GM12878 (cell line): ENCODE results near the gene UTP25. TPM values are rescaled to one million over a fixed set of nuclear protein-coding genes. Genes with fewer than 3 reads are reported as not detected.

Source experiments
- ATAC-seq: fragments of 200-7000 bp; cut with Tn5 transposase; 3 replicates; pipeline ENCODE4 v1.9.1; 2020; ENCODE audit warnings: mild to moderate bottlenecking, moderate library complexity
- BruUV-seq: library from RNA; stranded (reverse); fragments of 400-500 nt; replicated peaks from 2 replicates; lab custom pipeline; 2021; lab: Mats Ljungman, UMichigan
- CTCF ChIA-PET: fragments of 300-600 bp; sonication (Branson Sonifier 250); formaldehyde crosslinking; extraction: SDS; loops from one replicate; lab custom pipeline; 2021; ENCODE audit warnings: inconsistent platforms; lab: Yijun Ruan, JAX
- POLR2A ChIA-PET: fragments of 350-600 bp; formaldehyde crosslinking; extraction: SDS; loops from one replicate; lab custom pipeline; 2021; ENCODE audit warnings: inconsistent platforms; lab: Charles Lee
- RAD21 ChIA-PET: fragments of 300-600 bp; sonication (Branson Sonifier 250); formaldehyde crosslinking; loops from one replicate; lab custom pipeline; 2023; ENCODE audit warnings: antibody characterized with exemption; ENCODE audit not compliant: unreplicated experiment; lab: Charles Lee
- SMC1A ChIA-PET: fragments of 300-600 bp; sonication (Branson Sonifier 250); formaldehyde crosslinking; loops from one replicate; lab custom pipeline; 2023; ENCODE audit not compliant: unreplicated experiment, uncharacterized antibody; lab: Charles Lee
- DNase-seq: peaks from one replicate; pipeline ENCODE4 v3.0.0-alpha.2; 2011; ENCODE audit warnings: low read depth, low spot score
- FAIRE-seq: peaks from 3 replicates; lab custom pipeline; 2011; peaks lifted over from hg19 to GRCh38; lab: Jason Lieb, UNC
- H2AFZ ChIP-seq: 2 replicates; pipeline ENCODE4 v1.6.0; 2011; ENCODE audit warnings: low read depth, low read length, control low read depth; ENCODE audit not compliant: control insufficient read depth
- H3K27ac ChIP-seq: 2 replicates; pipeline ENCODE4 v1.5.1; 2011; ENCODE audit warnings: control low read depth; ENCODE audit not compliant: control insufficient read depth, insufficient read depth
- H3K27me3 ChIP-seq, 2 experiments: replicated peaks in 1 of 2; 2 replicates each; pipeline versions ENCODE4 v1.6.0 to v1.6.1; 2011; ENCODE audit warnings: low read length in 1 of 2; ENCODE audit not compliant: control insufficient read depth in 2 of 2, insufficient read depth in 2 of 2
- H3K36me3 ChIP-seq, 2 experiments: 2 replicates each; pipeline ENCODE4 v1.5.1; 2011; ENCODE audit warnings: low read length in 1 of 2; ENCODE audit not compliant: control insufficient read depth in 2 of 2, insufficient read depth in 2 of 2
- H3K4me1 ChIP-seq: 2 replicates; pipeline ENCODE4 v1.6.1; 2011; ENCODE audit warnings: mild to moderate bottlenecking, low read length, moderate library complexity, mixed read lengths; ENCODE audit not compliant: control insufficient read depth, insufficient read depth
- H3K4me2 ChIP-seq: 2 replicates; pipeline ENCODE4 v1.6.0; 2011; ENCODE audit warnings: control low read depth; ENCODE audit not compliant: control insufficient read depth, insufficient read depth
- H3K4me3 ChIP-seq: fragments of 200-600 bp; sonication (generic); 2 replicates; pipeline ENCODE4 v1.5.1; 2016
- H3K79me2 ChIP-seq: 2 replicates; pipeline ENCODE4 v1.6.0; 2011; ENCODE audit warnings: low read length; ENCODE audit not compliant: control insufficient read depth, insufficient read depth
- H3K9ac ChIP-seq: 2 replicates; pipeline ENCODE4 v1.8.0; 2011; ENCODE audit warnings: low read length, control low read depth, mixed read lengths; ENCODE audit not compliant: control insufficient read depth, insufficient read depth
- H3K9me3 ChIP-seq: replicated peaks from 3 replicates; pipeline ENCODE4 v1.5.1; 2011; ENCODE audit warnings: mild to moderate bottlenecking, low read length; ENCODE audit not compliant: control insufficient read depth, insufficient read depth
- H4K20me1 ChIP-seq: 2 replicates; pipeline ENCODE4 v1.6.0; 2011; ENCODE audit not compliant: control insufficient read depth, insufficient read depth
- EED ChIP-seq: sonication (generic); IDR thresholded peaks from 2 replicates; pipeline ENCODE4 v1.6.1; 2016; ENCODE audit warnings: antibody characterized with exemption, low read depth
- ESRRA ChIP-seq: IDR thresholded peaks from 2 replicates; pipeline ENCODE4 v1.6.1; 2012; ENCODE audit warnings: mild to moderate bottlenecking, low read length, improper control_type of control experiment
- FOXM1 ChIP-seq: IDR thresholded peaks from 2 replicates; pipeline ENCODE4 v1.6.1; 2012; ENCODE audit warnings: low read depth, mild to moderate bottlenecking, inconsistent platforms, low read length, moderate library complexity
- GABPA ChIP-seq: IDR thresholded peaks from 2 replicates; pipeline ENCODE4 v1.6.1; 2014; ENCODE audit warnings: antibody characterized with exemption, low read depth, mild to moderate bottlenecking, inconsistent platforms
- IKZF2 ChIP-seq, 2 experiments: fragments of 450-650 bp; IDR thresholded peaks; 2 replicates each; pipeline ENCODE4 v1.6.1; 2017; ENCODE audit warnings: mild to moderate bottlenecking in 2 of 2, moderate library complexity in 2 of 2
- KAT2A ChIP-seq: conservative IDR thresholded peaks from 2 replicates; pipeline ENCODE4 v1.6.1; 2011; ENCODE audit warnings: low read depth, low read length; ENCODE audit not compliant: control insufficient read depth
- MYB ChIP-seq: fragments of 150-350 bp; IDR thresholded peaks from 2 replicates; pipeline ENCODE4 v1.6.1; 2014; ENCODE audit warnings: mild to moderate bottlenecking, low read depth, low read length, borderline replicate concordance
- NR2C1 ChIP-seq: fragments of 450-650 bp; IDR thresholded peaks from 2 replicates; pipeline ENCODE4 v1.6.1; 2017; ENCODE audit warnings: antibody characterized with exemption, mild to moderate bottlenecking, moderate library complexity
- TAF1 ChIP-seq: IDR thresholded peaks from 2 replicates; pipeline ENCODE4 v1.6.1; 2011; ENCODE audit warnings: mild to moderate bottlenecking, low read depth, low read length, borderline replicate concordance
- ZNF207 ChIP-seq: fragments of 450-650 bp; IDR thresholded peaks from 2 replicates; pipeline ENCODE4 v1.6.1; 2014; ENCODE audit warnings: antibody characterized with exemption, mild to moderate bottlenecking, borderline replicate concordance
- whole genome bisulfite sequencing: methylation state at CpG from one replicate; pipeline ENCODE4 v1.1.6; 2016; ENCODE audit warnings: low lambda C conversion rate; ENCODE audit not compliant: insufficient replicate concordance, insufficient coverage; ENCODE audit errors: missing lambda C conversion rate; 5-methylcytosine and 5-hydroxymethylcytosine counted together
- in situ Hi-C: fragments of 300-500 bp; cut with MboI; formaldehyde crosslinking; loops from 9 replicates; pipeline ENCODE4 v1.14.3; 2018; ENCODE audit warnings: mixed read lengths
- intact Hi-C: fragments of 100-400 bp; cut with micrococcal nuclease; formaldehyde crosslinking; loops from one replicate; pipeline ENCODE4 v1.14.2; 2022; ENCODE audit not compliant: unreplicated experiment
- polyA plus RNA-seq, 11 experiments: library from polyadenylated mRNA; depleted of rRNA in 4 of 11; unstranded in 6 of 11; stranded (reverse) in 5 of 11; fragments of >200 nt; fragmentation: Nextera tagmentation in 4 of 11; fragmentation: Illumina TruSeq in 1 of 11; extraction: Ambion mirVana in 4 of 11; extraction: Trizol in 1 of 11; gene quantifications; 1 replicate in 1 of 11; 2 replicates in 10 of 11; pipeline versions ENCODE4 v1.2.1 to v1.2.3, GENCODE V29; 2011 to 2016; ENCODE audit warnings: inconsistent platforms in 2 of 11, missing spikeins in 2 of 11, low read depth in 1 of 11
- total RNA-seq, 4 experiments: library from RNA; depleted of rRNA in 3 of 4; stranded (reverse); fragments of >200 nt in 3 of 4; fragmentation: Illumina TruSeq in 1 of 4; extraction: Trizol in 1 of 4; gene quantifications; 2 replicates each; pipeline versions ENCODE4 v1.2.1 to v1.2.3, GENCODE V29; 2013 to 2021
- TF ChIP-seq, protein P1 (sequence below): IDR thresholded peaks from 2 replicates; pipeline ENCODE4 v1.6.1; 2011; ENCODE audit warnings: borderline replicate concordance, low read depth, mild to moderate bottlenecking, moderate library complexity, low read length; ENCODE audit not compliant: insufficient read depth, poor library complexity, severe bottlenecking
- TF ChIP-seq, protein P2 (sequence below): fragments of 450-650 bp; IDR thresholded peaks from 2 replicates; pipeline ENCODE4 v1.6.1; 2014; ENCODE audit warnings: mild to moderate bottlenecking
- TF ChIP-seq, protein P3 (sequence below), 3 experiments: IDR thresholded peaks in 2 of 3; conservative IDR thresholded peaks in 1 of 3; 2 replicates each; pipeline ENCODE4 v1.5.1; 2011; ENCODE audit warnings: low read depth in 3 of 3, low read length in 3 of 3, mild to moderate bottlenecking in 3 of 3, control low read depth in 2 of 3, moderate library complexity in 2 of 3, inconsistent platforms in 1 of 3, mixed read lengths in 1 of 3; ENCODE audit not compliant: control insufficient read depth in 2 of 3, insufficient read depth in 1 of 3; ENCODE audit errors: extremely low read depth in 1 of 3

Gene UTP25
- total and polyA plus RNA-seq, 10 of the 15 experiments (the other 5 are each of a cell fraction or from before 2014, with no cell fraction given) = 3.0 to 13.3 (median 8.5) TPM

DNA sequence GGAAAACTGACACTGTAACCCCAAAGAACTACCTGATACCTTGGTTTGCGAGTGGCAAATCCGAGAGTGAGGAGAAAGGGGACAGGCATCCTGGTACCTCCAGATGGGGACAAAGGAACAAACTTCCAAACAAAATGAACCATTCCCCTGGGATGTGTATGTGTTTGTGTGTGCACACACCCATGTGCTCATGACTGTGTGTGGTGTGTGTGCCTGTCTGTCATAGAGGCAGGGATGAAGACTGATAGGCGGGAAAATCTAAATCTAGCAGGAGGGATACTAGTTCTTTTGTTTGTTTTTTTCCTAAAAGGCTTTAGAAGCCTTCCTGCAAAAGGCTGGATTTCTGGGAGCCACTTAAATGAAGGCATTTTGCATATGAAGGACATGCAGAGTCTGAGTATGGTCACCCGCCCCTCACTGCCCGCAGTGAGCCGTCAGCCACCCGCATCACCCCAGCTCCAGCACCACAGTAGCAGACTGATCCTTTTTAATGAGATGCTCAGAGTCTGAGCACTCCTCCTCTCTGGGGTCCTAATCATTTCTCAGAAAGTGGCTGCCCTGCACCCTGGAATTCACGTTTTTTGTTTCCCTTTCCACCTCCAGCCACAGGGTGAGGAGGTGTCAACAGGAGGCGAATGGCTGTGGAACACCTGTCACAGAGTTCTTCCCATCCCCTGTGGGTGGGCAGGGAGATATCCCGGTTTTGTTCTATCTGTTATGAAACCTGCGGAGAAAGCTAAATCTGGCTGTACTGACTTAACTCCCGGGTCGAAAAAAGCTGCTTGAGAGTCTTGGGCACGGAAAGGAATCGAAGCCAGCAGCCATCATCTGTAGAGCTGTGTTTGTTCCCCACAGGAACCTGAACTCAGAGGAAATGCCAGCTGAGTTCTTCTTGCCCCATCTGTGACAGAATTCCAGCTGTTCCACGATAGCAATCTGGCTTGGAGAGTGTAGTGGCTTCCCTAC, 34.9 kb downstream of the UTP25 start:
- H3K4me1 ChIP-seq = no peaks in the 10 kb centered on the region
- ChIA-PET POLR2A (no interaction called here), SMC1A (interaction anchor here (1.5 kb wide), 1 partner anchor 128 kb away, joined by 5 read pairs; no protein-coding TSS in a partner anchor), RAD21 (interaction anchor here (0.9 kb wide), 1 partner anchor 448 kb away, joined by 3 read pairs; no protein-coding TSS in a partner anchor), CTCF (interaction anchor here (0.6 to 1.4 kb wide), 4 partner anchors 8 to 1265 kb away, joined by 3 read pairs; no protein-coding TSS in a partner anchor)
- no peak overlapping the region for H3K27ac ChIP-seq
- H3K79me2 ChIP-seq = no peaks in the 10 kb centered on the region
- no peaks in the 10 kb centered on the region for H3K36me3 ChIP-seq
- H3K9me3 ChIP-seq = no peaks in the 10 kb centered on the region; the same call in 2 of the 3 replicates
- no peak overlapping the region for H2AFZ ChIP-seq
- H3K4me3 ChIP-seq = no peak overlapping the region
- BruUV-seq = no TSS peak
- FAIRE-seq (no peak), DNase-seq (no peak), ATAC-seq (no peak)
- no peak overlapping the region for H3K4me2 ChIP-seq
- no peak overlapping the region for H3K9ac ChIP-seq
- in situ Hi-C loops = loop anchor here (5.0 kb wide), 1 partner anchor 125 kb away; no protein-coding TSS in a partner anchor
- WGBS = 37% methylated on average over 16 of the region's 16 CpGs
- no peaks in the 10 kb centered on the region for H4K20me1 ChIP-seq
- no peaks in the 10 kb centered on the region; a peak in 1 of 4 replicates for H3K27me3 ChIP-seq
- intact Hi-C loops = no loop called here
- TF ChIP-seq, protein P1, sequence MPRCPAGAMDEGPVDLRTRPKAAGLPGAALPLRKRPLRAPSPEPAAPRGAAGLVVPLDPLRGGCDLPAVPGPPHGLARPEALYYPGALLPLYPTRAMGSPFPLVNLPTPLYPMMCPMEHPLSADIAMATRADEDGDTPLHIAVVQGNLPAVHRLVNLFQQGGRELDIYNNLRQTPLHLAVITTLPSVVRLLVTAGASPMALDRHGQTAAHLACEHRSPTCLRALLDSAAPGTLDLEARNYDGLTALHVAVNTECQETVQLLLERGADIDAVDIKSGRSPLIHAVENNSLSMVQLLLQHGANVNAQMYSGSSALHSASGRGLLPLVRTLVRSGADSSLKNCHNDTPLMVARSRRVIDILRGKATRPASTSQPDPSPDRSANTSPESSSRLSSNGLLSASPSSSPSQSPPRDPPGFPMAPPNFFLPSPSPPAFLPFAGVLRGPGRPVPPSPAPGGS = no peak
- TF ChIP-seq ZNF207 (no peak), TAF1 (no peak), KAT2A (no peak), EED (no peak), IKZF2 (IDR thresholded peaks at IDR 0.05) (no peak), NR2C1 (no peak), FOXM1 (no peak), GABPA (no peak), ESRRA (no peak), MYB (no peak)
- TF ChIP-seq, protein P2, sequence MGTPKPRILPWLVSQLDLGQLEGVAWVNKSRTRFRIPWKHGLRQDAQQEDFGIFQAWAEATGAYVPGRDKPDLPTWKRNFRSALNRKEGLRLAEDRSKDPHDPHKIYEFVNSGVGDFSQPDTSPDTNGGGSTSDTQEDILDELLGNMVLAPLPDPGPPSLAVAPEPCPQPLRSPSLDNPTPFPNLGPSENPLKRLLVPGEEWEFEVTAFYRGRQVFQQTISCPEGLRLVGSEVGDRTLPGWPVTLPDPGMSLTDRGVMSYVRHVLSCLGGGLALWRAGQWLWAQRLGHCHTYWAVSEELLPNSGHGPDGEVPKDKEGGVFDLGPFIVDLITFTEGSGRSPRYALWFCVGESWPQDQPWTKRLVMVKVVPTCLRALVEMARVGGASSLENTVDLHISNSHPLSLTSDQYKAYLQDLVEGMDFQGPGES = no peak
- TF ChIP-seq, protein P3, sequence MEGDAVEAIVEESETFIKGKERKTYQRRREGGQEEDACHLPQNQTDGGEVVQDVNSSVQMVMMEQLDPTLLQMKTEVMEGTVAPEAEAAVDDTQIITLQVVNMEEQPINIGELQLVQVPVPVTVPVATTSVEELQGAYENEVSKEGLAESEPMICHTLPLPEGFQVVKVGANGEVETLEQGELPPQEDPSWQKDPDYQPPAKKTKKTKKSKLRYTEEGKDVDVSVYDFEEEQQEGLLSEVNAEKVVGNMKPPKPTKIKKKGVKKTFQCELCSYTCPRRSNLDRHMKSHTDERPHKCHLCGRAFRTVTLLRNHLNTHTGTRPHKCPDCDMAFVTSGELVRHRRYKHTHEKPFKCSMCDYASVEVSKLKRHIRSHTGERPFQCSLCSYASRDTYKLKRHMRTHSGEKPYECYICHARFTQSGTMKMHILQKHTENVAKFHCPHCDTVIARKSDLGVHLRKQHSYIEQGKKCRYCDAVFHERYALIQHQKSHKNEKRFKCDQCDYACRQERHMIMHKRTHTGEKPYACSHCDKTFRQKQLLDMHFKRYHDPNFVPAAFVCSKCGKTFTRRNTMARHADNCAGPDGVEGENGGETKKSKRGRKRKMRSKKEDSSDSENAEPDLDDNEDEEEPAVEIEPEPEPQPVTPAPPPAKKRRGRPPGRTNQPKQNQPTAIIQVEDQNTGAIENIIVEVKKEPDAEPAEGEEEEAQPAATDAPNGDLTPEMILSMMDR (IDR thresholded peaks at IDR 0.05 in 2 of 3, conservative IDR thresholded peaks at IDR 0.05 in 1 of 3; ENCODE audit: control insufficient read depth in 2 of 3, extremely low read depth in 1 of 3, insufficient read depth in 1 of 3, low read depth in 3 of 3, low read length in 3 of 3) = no peak
